Heart left ventricle (tissue), 16 donors: ENCODE results near the gene STARD8. TPM values are rescaled to one million over a fixed set of nuclear protein-coding genes. Genes with fewer than 3 reads are reported as not detected.

ENCODE experiments used
- ATAC-seq, 4 donors: fragments of 200-7000 bp; cut with Tn5 transposase; one replicate each; pipeline ENCODE4 v1.9.1; 2020 to 2022; ENCODE audit warnings: moderate library complexity in 4 of 4, mild to moderate bottlenecking in 3 of 4, moderate number of reproducible peaks in 1 of 4
- DNase-seq, 5 donors: peaks; one replicate each; pipeline ENCODE4 v3.0.0-alpha.2; 2020
- H3K27ac ChIP-seq, 12 donors: fragments of 200-600 bp; sonication (generic) in 4 of 12; one replicate each; pipeline versions ENCODE4 v1.5.0 to v1.8.0; 2016 to 2022; ENCODE audit warnings: mild to moderate bottlenecking in 2 of 12
- H3K27me3 ChIP-seq, 9 donors: fragments of 200-600 bp; sonication (generic) in 2 of 9; one replicate each; pipeline versions ENCODE4 v1.5.1 to v1.8.0; 2016 to 2022; ENCODE audit warnings: mild to moderate bottlenecking in 3 of 9
- H3K36me3 ChIP-seq, 9 donors: fragments of 200-600 bp; sonication (generic) in 2 of 9; one replicate each; pipeline versions ENCODE4 v1.5.0 to v1.8.0; 2018 to 2022; ENCODE audit warnings: mild to moderate bottlenecking in 2 of 9
- H3K4me1 ChIP-seq, 12 donors: fragments of 200-600 bp; sonication (generic) in 4 of 12; one replicate each; pipeline versions ENCODE4 v1.5.0 to v1.8.0; 2016 to 2022; ENCODE audit warnings: mild to moderate bottlenecking in 3 of 12
- H3K4me3 ChIP-seq, 12 donors: fragments of 200-600 bp; sonication (generic) in 4 of 12; one replicate each; pipeline versions ENCODE4 v1.5.0 to v1.8.0; 2017 to 2022; ENCODE audit warnings: mild to moderate bottlenecking in 9 of 12, moderate library complexity in 4 of 12
- H3K9me3 ChIP-seq, 12 donors: fragments of 200-600 bp; sonication (generic) in 4 of 12; one replicate each; pipeline versions ENCODE4 v1.5.0 to v1.8.0; 2016 to 2022; ENCODE audit warnings: mild to moderate bottlenecking in 1 of 12
- CTCF ChIP-seq, 12 donors: fragments of 200-600 bp; sonication (generic) in 4 of 12; IDR thresholded peaks; one replicate each; pipeline versions ENCODE4 v1.5.0 to v1.8.0; 2018 to 2022; ENCODE audit warnings: antibody characterized with exemption in 12 of 12, mild to moderate bottlenecking in 5 of 12
- POLR2A ChIP-seq, 2 donors: fragments of 450-650 bp; IDR thresholded peaks; one replicate each; pipeline ENCODE4 v1.6.1; 2017; ENCODE audit warnings: antibody characterized with exemption in 2 of 2, mild to moderate bottlenecking in 2 of 2, moderate library complexity in 2 of 2
- WGBS, 4 donors: extraction: QIAGEN DNeasy Blood & Tissue Kit in 2 of 4; methylation state at CpG; one replicate each; pipeline versions ENCODE4 v1.1.5 to v1.1.7; 2013 to 2018; 5-methylcytosine and 5-hydroxymethylcytosine counted together
- intact Hi-C, 10 donors: fragments of 100-400 bp; cut with DNase I; formaldehyde crosslinking; loops; one replicate each; pipeline versions ENCODE4 v1.11.1 to v1.14.2; 2022
- polyA plus RNA-seq, 2 donors: library from polyadenylated mRNA; stranded (reverse); fragments of 200-250 nt; gene quantifications; one replicate each; pipeline ENCODE4 v1.2.3, GENCODE V29; 2013
- total RNA-seq, 9 donors: library from RNA; depleted of rRNA in 2 of 9; stranded (reverse); fragments of >200 nt in 2 of 9; fragmentation: NEBNext Ultra II Directional in 3 of 9; extraction: Animal tissue kit (Norgen Biotek cat#: 25700) in 3 of 9; gene quantifications; one replicate each; pipeline versions ENCODE4 v1.1.0 to v1.2.4, GENCODE V29; 2016 to 2023
- donor health status: ischemic (EF 13 %, LVEDD 7.1; RV severe dilation, severe dysfunction).
- donor health status: healthy with polysubstance abuse.
- donor health status: DM: no; HTN: yes; CAD: no.
- donor health status: DM: no; HTN: no; CAD: no.
- donor health status: ischemic (EF 25% LVEDD 6.9; RV normal size, moderate dysfunction).
- donor health status: ischemic (EF 25% LVEDD 5.7; RV mildly dilated, moderate dysfunction).
- donor health status: healthy.
- donor health status: DM: yes; HTN: yes; CAD: no.
- donor health status: ischemic (EF 35%, LVEDD 5.7; RV mildly dilated, moderate dysfunction).
- donor health status: nonischemic (EF 11% LVEDD 7.7; RV severe dilation, severe dysfunction).
- donor health status: DM: yes; HTN: yes; CAD: no.
- donor health status: PGD.
- donor health status: ischemic (EF 29% LVEDD 5.4; RV normal size, mild dysfunction).
- donor health status: nonischemic (EF 23%, LVEDD 6.1; RV moderate dilation, normal function).

The STARD8 gene
- total and polyA plus RNA-seq, 11 donors: 4.2 to 17.5 (median 7.1) TPM

GRCh38 chrX:68631336-68631735 is 16.1 kb upstream of the STARD8 start:
- ATAC-seq: no peak

GRCh38 chrX:68632491-68632890 is 15.0 kb upstream of the STARD8 start:
- H3K27ac ChIP-seq: no peak overlapping the region
- ATAC-seq (no peak), DNase-seq (no peak)
- H3K9me3 ChIP-seq: no peaks in the 10 kb centered on the region
- TF ChIP-seq CTCF (IDR thresholded peaks at IDR 0.05) (no peak), POLR2A (IDR thresholded peaks at IDR 0.05) (no peak)
- no peaks in the 10 kb centered on the region for H3K4me1 ChIP-seq
- peaks cover 0 to 4% (median 0%) of the 10 kb centered on the region in 9 donors for H3K27me3 ChIP-seq
- intact Hi-C loops: no loop called here
- H3K36me3 ChIP-seq: no peaks in the 10 kb centered on the region
- 81 to 96% (median 92%) methylated on average over 2 of the region's 2 CpGs for WGBS, 4 donors
- no peak overlapping the region for H3K4me3 ChIP-seq

More at GRCh38 chrX:68631336-68631735, 16.1 kb upstream of the STARD8 start:
- Histone ChIP-seq H3K27ac (no peak overlapping the region), H3K27me3 (peaks cover 0 to 4% (median 0%) of the 10 kb centered on the region in 9 donors), H3K9me3 (no peaks in the 10 kb centered on the region), H3K4me3 (no peak overlapping the region), H3K36me3 (no peaks in the 10 kb centered on the region), H3K4me1 (no peaks in the 10 kb centered on the region)
- 76 to 87% (median 80%) methylated on average over 4 of the region's 4 CpGs for WGBS, 4 donors
- no peak for TF ChIP-seq CTCF (IDR thresholded peaks at IDR 0.05)
- no peak for TF ChIP-seq POLR2A (IDR thresholded peaks at IDR 0.05)
- intact Hi-C loops: no loop called here
- DNase-seq: no peak

GRCh38 chrX:68633981-68634380 is 13.5 kb upstream of the STARD8 start:
- Histone ChIP-seq H3K4me3 (no peak overlapping the region), H3K4me1 (no peaks in the 10 kb centered on the region), H3K27ac (no peak overlapping the region), H3K27me3 (peaks cover 0 to 6% (median 0%) of the 10 kb centered on the region in 9 donors), H3K36me3 (no peaks in the 10 kb centered on the region), H3K9me3 (no peaks in the 10 kb centered on the region)
- DNase-seq (no peak), ATAC-seq (no peak)
- TF ChIP-seq POLR2A (IDR thresholded peaks at IDR 0.05): no peak
- no peak for TF ChIP-seq CTCF (IDR thresholded peaks at IDR 0.05)
- 72 to 82% (median 77%) methylated on average over 2 of the region's 2 CpGs for whole genome bisulfite sequencing, 4 donors
- intact Hi-C loops: no loop called here

GRCh38 chrX:68634649-68635227 is 12.7 kb upstream of the STARD8 start:
- intact Hi-C loops: no loop called here
- ATAC-seq (no peak), DNase-seq (no peak)
- H3K27me3 ChIP-seq: peaks cover 0 to 6% (median 0%) of the 10 kb centered on the region in 9 donors
- TF ChIP-seq POLR2A (IDR thresholded peaks at IDR 0.05) (no peak), CTCF (IDR thresholded peaks at IDR 0.05) (no peak)
- H3K36me3 ChIP-seq: no peaks in the 10 kb centered on the region
- no peaks in the 10 kb centered on the region for H3K4me1 ChIP-seq
- no peak overlapping the region for H3K4me3 ChIP-seq
- 66 to 98% (median 91%) methylated on average over 2 of the region's 2 CpGs for WGBS, 4 donors
- H3K9me3 ChIP-seq: no peaks in the 10 kb centered on the region
- H3K27ac ChIP-seq: no peak overlapping the region
